Measurements from ENCODE around the gene FAM83F. TPM values are rescaled to one million over a fixed set of nuclear protein-coding genes. Genes with fewer than 3 reads are reported as not detected.
"Not testable (repeated sequence)": the region's sequence is repeated elsewhere in the genome, so short reads cannot be mapped to it uniquely, and the experiment has no call there.

The FAM83F gene
- total RNA-seq, 1 experiment from 2014 or later, result not detected

- H3K27ac ChIP-seq; H3K36me3 ChIP-seq; H3K4me1 ChIP-seq (replicated peaks); H3K27me3 ChIP-seq (replicated peaks); H3K4me3 ChIP-seq; DNase-seq (ENCODE audit: low read depth in 1 of 2, low spot score in 2 of 2); H3K9me3 ChIP-seq (replicated peaks): not testable (repeated sequence)
Observed at GRCh38 chr22:39992894-39993293, 1.9 kb upstream of the FAM83F start.

- Histone ChIP-seq H3K9me3 (replicated peaks) (no peaks in the 10 kb centered on the region), H3K36me3 (no peaks in the 10 kb centered on the region), H3K27me3 (replicated peaks) (no peaks in the 10 kb centered on the region), H3K27ac (no peak overlapping the region), H3K4me1 (replicated peaks) (no peaks in the 10 kb centered on the region), H3K4me3 (no peak overlapping the region)
- DNase-seq (ENCODE audit: low read depth in 1 of 2, low spot score in 2 of 2), result no peak
Observed at GRCh38 chr22:39994041-39994565, 651 bp upstream of the FAM83F start.

- Histone ChIP-seq H3K4me3 (no peak overlapping the region), H3K9me3 (replicated peaks) (no peaks in the 10 kb centered on the region), H3K27me3 (replicated peaks) (no peaks in the 10 kb centered on the region), H3K27ac (no peak overlapping the region), H3K4me1 (replicated peaks) (no peaks in the 10 kb centered on the region), H3K36me3 (no peaks in the 10 kb centered on the region)
- no peak for DNase-seq (ENCODE audit: low read depth in 1 of 2, low spot score in 2 of 2)
Observed at GRCh38 chr22:39995393-39996252, 869 bp downstream of the FAM83F start.

GRCh38 chr22:39996732-39997131 is 2.0 kb downstream of the FAM83F start:
- Histone ChIP-seq H3K27ac (no peak overlapping the region), H3K4me1 (replicated peaks) (no peaks in the 10 kb centered on the region), H3K36me3 (no peaks in the 10 kb centered on the region)

GRCh38 chr22:39997421-39997820 is 2.7 kb downstream of the FAM83F start:
- no peaks in the 10 kb centered on the region for H3K9me3 ChIP-seq (replicated peaks)
- DNase-seq (ENCODE audit: low read depth in 1 of 2, low spot score in 2 of 2), result no peak
- H3K36me3 ChIP-seq, result no peaks in the 10 kb centered on the region
- H3K4me3 ChIP-seq, result no peak overlapping the region
- H3K4me1 ChIP-seq (replicated peaks), result no peaks in the 10 kb centered on the region
- H3K27me3 ChIP-seq (replicated peaks), result no peaks in the 10 kb centered on the region
- no peak overlapping the region for H3K27ac ChIP-seq

More at GRCh38 chr22:39996732-39997131, 2.0 kb downstream of the FAM83F start:
- no peak for DNase-seq (ENCODE audit: low read depth in 1 of 2, low spot score in 2 of 2)
- H3K4me3 ChIP-seq, result no peak overlapping the region
- H3K27me3 ChIP-seq (replicated peaks), result no peaks in the 10 kb centered on the region
- no peaks in the 10 kb centered on the region for H3K9me3 ChIP-seq (replicated peaks)

- Histone ChIP-seq H3K4me3 (no peak overlapping the region), H3K27ac (no peak overlapping the region), H3K36me3 (no peaks in the 10 kb centered on the region), H3K4me1 (replicated peaks) (no peaks in the 10 kb centered on the region), H3K9me3 (replicated peaks) (no peaks in the 10 kb centered on the region), H3K27me3 (replicated peaks) (no peaks in the 10 kb centered on the region)
- peak in 1 of 2 experiments; percentile 10 for DNase-seq (ENCODE audit: low read depth in 1 of 2, low spot score in 2 of 2)
Observed at GRCh38 chr22:39997939-39998726, 3.4 kb downstream of the FAM83F start.

GRCh38 chr22:39999144-39999757 is 4.5 kb downstream of the FAM83F start:
- Histone ChIP-seq H3K9me3 (replicated peaks) (no peaks in the 10 kb centered on the region), H3K36me3 (no peaks in the 10 kb centered on the region), H3K27ac (no peak overlapping the region), H3K4me3 (no peak overlapping the region), H3K4me1 (replicated peaks) (no peaks in the 10 kb centered on the region), H3K27me3 (replicated peaks) (no peaks in the 10 kb centered on the region)
- no peak for DNase-seq (ENCODE audit: low read depth in 1 of 2, low spot score in 2 of 2)

- Histone ChIP-seq H3K4me3 (no peak overlapping the region), H3K36me3 (no peaks in the 10 kb centered on the region), H3K4me1 (replicated peaks) (no peaks in the 10 kb centered on the region), H3K27me3 (replicated peaks) (no peaks in the 10 kb centered on the region), H3K27ac (no peak overlapping the region), H3K9me3 (replicated peaks) (no peaks in the 10 kb centered on the region)
- DNase-seq (ENCODE audit: low read depth in 1 of 2, low spot score in 2 of 2), result no peak
Observed at GRCh38 chr22:40000171-40000570, 5.4 kb downstream of the FAM83F start.

GRCh38 chr22:40001106-40001505 is 6.4 kb downstream of the FAM83F start:
- Histone ChIP-seq H3K27me3 (replicated peaks) (no peaks in the 10 kb centered on the region), H3K27ac (no peak overlapping the region)

GRCh38 chr22:40001800-40002577 is 7.2 kb downstream of the FAM83F start:
- Histone ChIP-seq H3K4me1 (replicated peaks) (no peaks in the 10 kb centered on the region), H3K9me3 (replicated peaks) (no peaks in the 10 kb centered on the region), H3K36me3 (no peaks in the 10 kb centered on the region), H3K27ac (no peak overlapping the region), H3K4me3 (no peak overlapping the region), H3K27me3 (replicated peaks) (no peaks in the 10 kb centered on the region)
- no peak for DNase-seq (ENCODE audit: low read depth in 1 of 2, low spot score in 2 of 2)

More at GRCh38 chr22:40001106-40001505, 6.4 kb downstream of the FAM83F start:
- H3K4me3 ChIP-seq, result no peak overlapping the region
- no peaks in the 10 kb centered on the region for H3K9me3 ChIP-seq (replicated peaks)
- no peaks in the 10 kb centered on the region for H3K36me3 ChIP-seq
- no peaks in the 10 kb centered on the region for H3K4me1 ChIP-seq (replicated peaks)
- DNase-seq (ENCODE audit: low read depth in 1 of 2, low spot score in 2 of 2), result no peak

GRCh38 chr22:40002935-40003715 is 8.4 kb downstream of the FAM83F start:
- Histone ChIP-seq H3K27me3 (replicated peaks) (no peaks in the 10 kb centered on the region), H3K4me3 (no peak overlapping the region), H3K27ac (no peak overlapping the region), H3K4me1 (replicated peaks) (no peaks in the 10 kb centered on the region), H3K9me3 (replicated peaks) (no peaks in the 10 kb centered on the region), H3K36me3 (no peaks in the 10 kb centered on the region)
- no peak for DNase-seq (ENCODE audit: low read depth in 1 of 2, low spot score in 2 of 2)

GRCh38 chr22:40004836-40005235 is 10.1 kb downstream of the FAM83F start:
- no peak overlapping the region for H3K27ac ChIP-seq

More at GRCh38 chr22:40004836-40005235, 10.1 kb downstream of the FAM83F start:
- Histone ChIP-seq H3K4me1 (replicated peaks) (no peaks in the 10 kb centered on the region), H3K9me3 (replicated peaks) (no peaks in the 10 kb centered on the region), H3K36me3 (no peaks in the 10 kb centered on the region), H3K27me3 (replicated peaks) (no peaks in the 10 kb centered on the region), H3K4me3 (no peak overlapping the region)
- DNase-seq (ENCODE audit: low read depth in 1 of 2, low spot score in 2 of 2), result no peak
